Parathyroid adenoma (tissue), 2 donors: Measurements from ENCODE around the gene AOX1.

ENCODE experiments used
- H2AFZ ChIP-seq: fragments of 300-600 bp; sonication (generic); one replicate; pipeline ENCODE4 v1.7.0; 2017; ENCODE audit warnings: antibody characterized with exemption, mild to moderate bottlenecking
- H3K27ac ChIP-seq: fragments of 300-600 bp; sonication (generic); one replicate; pipeline ENCODE4 v1.7.0; 2017
- H3K27me3 ChIP-seq: fragments of 300-600 bp; sonication (generic); one replicate; pipeline ENCODE4 v1.7.0; 2017; ENCODE audit warnings: low read length; ENCODE audit not compliant: control insufficient read depth, insufficient read depth
- H3K36me3 ChIP-seq: fragments of 300-600 bp; sonication (generic); one replicate; pipeline ENCODE4 v1.7.0; 2017; ENCODE audit warnings: low read length; ENCODE audit not compliant: control insufficient read depth, insufficient read depth
- H3K4me1 ChIP-seq: fragments of 300-600 bp; sonication (generic); one replicate; pipeline ENCODE4 v1.7.0; 2017; ENCODE audit warnings: control low read depth
- H3K4me2 ChIP-seq: fragments of 300-600 bp; sonication (generic); one replicate; pipeline ENCODE4 v1.7.0; 2017; ENCODE audit warnings: low read length
- H3K4me3 ChIP-seq: fragments of 300-600 bp; sonication (generic); one replicate; pipeline ENCODE4 v1.7.0; 2017; ENCODE audit warnings: low read depth, low read length
- H3K79me2 ChIP-seq: fragments of 300-600 bp; sonication (generic); one replicate; pipeline ENCODE4 v1.7.0; 2017; ENCODE audit warnings: control low read depth
- H3K9ac ChIP-seq: fragments of 300-600 bp; sonication (generic); one replicate; pipeline ENCODE4 v1.7.0; 2017; ENCODE audit warnings: mild to moderate bottlenecking
- H3K9me3 ChIP-seq: fragments of 300-600 bp; sonication (generic); one replicate; pipeline ENCODE4 v1.7.0; 2017; ENCODE audit warnings: low read length; ENCODE audit not compliant: control insufficient read depth
- CTCF ChIP-seq: fragments of 300-600 bp; sonication (generic); IDR thresholded peaks from one replicate; pipeline ENCODE4 v1.7.0; 2017; ENCODE audit warnings: antibody characterized with exemption, mild to moderate bottlenecking
- donor health status: primary hyperparathyroidism.

The AOX1 gene

GRCh38 chr2:200653021-200653420 is 67.2 kb downstream of the AOX1 start:
- no peak for TF ChIP-seq CTCF
- H3K4me2 ChIP-seq: no peak overlapping the region
- no peaks in the 10 kb centered on the region for H3K36me3 ChIP-seq

GRCh38 chr2:200654823-200655222 is 69.0 kb downstream of the AOX1 start:
- no peaks in the 10 kb centered on the region for H3K4me1 ChIP-seq
- H3K79me2 ChIP-seq: no peaks in the 10 kb centered on the region
- TF ChIP-seq CTCF: no peak
- H2AFZ ChIP-seq: no peak overlapping the region
- H3K9me3 ChIP-seq: no peaks in the 10 kb centered on the region
- H3K9ac ChIP-seq: no peak overlapping the region
- no peaks in the 10 kb centered on the region for H3K27me3 ChIP-seq
- H3K36me3 ChIP-seq: no peaks in the 10 kb centered on the region
- no peak overlapping the region for H3K4me3 ChIP-seq
- H3K27ac ChIP-seq: no peak overlapping the region
- no peak overlapping the region for H3K4me2 ChIP-seq

More at GRCh38 chr2:200653021-200653420, 67.2 kb downstream of the AOX1 start:
- no peaks in the 10 kb centered on the region for H3K4me1 ChIP-seq
- H3K79me2 ChIP-seq: no peaks in the 10 kb centered on the region
- H2AFZ ChIP-seq: no peak overlapping the region
- no peak overlapping the region for H3K27ac ChIP-seq
- H3K27me3 ChIP-seq: no peaks in the 10 kb centered on the region
- H3K9me3 ChIP-seq: no peaks in the 10 kb centered on the region
- no peak overlapping the region for H3K9ac ChIP-seq
- H3K4me3 ChIP-seq: no peak overlapping the region

- Histone ChIP-seq H2AFZ (no peak overlapping the region), H3K36me3 (no peaks in the 10 kb centered on the region), H3K9ac (no peak overlapping the region), H3K4me3 (no peak overlapping the region), H3K79me2 (no peaks in the 10 kb centered on the region), H3K27me3 (no peaks in the 10 kb centered on the region), H3K4me1 (no peaks in the 10 kb centered on the region), H3K4me2 (no peak overlapping the region), H3K27ac (no peak overlapping the region), H3K9me3 (no peaks in the 10 kb centered on the region)
- no peak for TF ChIP-seq CTCF
These were observed 70.2 kb downstream of the AOX1 start for GRCh38 chr2:200655918-200656580.

GRCh38 chr2:200658278-200658864 is 72.6 kb downstream of the AOX1 start:
- Histone ChIP-seq H3K4me1 (no peaks in the 10 kb centered on the region), H3K9me3 (no peaks in the 10 kb centered on the region), H3K9ac (no peak overlapping the region), H3K4me3 (no peak overlapping the region), H2AFZ (no peak overlapping the region), H3K36me3 (no peaks in the 10 kb centered on the region), H3K79me2 (no peaks in the 10 kb centered on the region), H3K27me3 (no peaks in the 10 kb centered on the region), H3K27ac (no peak overlapping the region), H3K4me2 (no peak overlapping the region)
- no peak for TF ChIP-seq CTCF

GRCh38 chr2:200659410-200659809 is 73.6 kb downstream of the AOX1 start:
- no peaks in the 10 kb centered on the region for H3K4me1 ChIP-seq
- H3K9me3 ChIP-seq: no peaks in the 10 kb centered on the region
- no peak overlapping the region for H3K27ac ChIP-seq
- no peak overlapping the region for H2AFZ ChIP-seq
- no peak overlapping the region for H3K4me3 ChIP-seq
- no peak overlapping the region for H3K9ac ChIP-seq
- H3K4me2 ChIP-seq: no peak overlapping the region
- TF ChIP-seq CTCF: no peak
- H3K36me3 ChIP-seq: no peaks in the 10 kb centered on the region
- no peaks in the 10 kb centered on the region for H3K79me2 ChIP-seq
- no peaks in the 10 kb centered on the region for H3K27me3 ChIP-seq
